Measurements from ENCODE around the gene CNIH3. TPM values are rescaled to one million over a fixed set of nuclear protein-coding genes. Genes with fewer than 3 reads are reported as not detected.

The CNIH3 gene
- total RNA-seq, 4 donors from 2014 or later, result 1.9 to 4.0 (median 3.4) TPM

GRCh38 chr1:224585051-224585450, 31.1 kb upstream of the CNIH3 start:
- DNase-seq (ENCODE audit: low spot score) (no peak), ATAC-seq (ENCODE audit: low FRiP score) (no peak)
- no peak for TF ChIP-seq CTCF (IDR thresholded peaks at IDR 0.05)

GRCh38 chr1:224587051-224587450, 29.1 kb upstream of the CNIH3 start:
- ATAC-seq (ENCODE audit: low FRiP score), result no peak
- TF ChIP-seq CTCF (IDR thresholded peaks at IDR 0.05), result no peak
- DNase-seq (ENCODE audit: low spot score), result no peak

- no peak for DNase-seq (ENCODE audit: low spot score)
- no peak for TF ChIP-seq CTCF (IDR thresholded peaks at IDR 0.05)
- no peak for ATAC-seq (ENCODE audit: low FRiP score)
These were observed 27.6 kb upstream of the CNIH3 start for GRCh38 chr1:224588515-224588914.

- TF ChIP-seq CTCF (IDR thresholded peaks at IDR 0.05), result no peak
- DNase-seq (ENCODE audit: low spot score), result no peak
- no peak for ATAC-seq (ENCODE audit: low FRiP score)
These were observed 27.1 kb upstream of the CNIH3 start for GRCh38 chr1:224589006-224589405.

- TF ChIP-seq CTCF (IDR thresholded peaks at IDR 0.05), result no peak
- ATAC-seq (ENCODE audit: low FRiP score), result no peak
- DNase-seq (ENCODE audit: low spot score), result no peak
These were observed 24.8 kb upstream of the CNIH3 start for GRCh38 chr1:224591326-224591725.

GRCh38 chr1:224592636-224593582, 23.2 kb upstream of the CNIH3 start:
- ATAC-seq (ENCODE audit: low FRiP score) (no peak), DNase-seq (ENCODE audit: low spot score) (no peak)
- TF ChIP-seq CTCF (IDR thresholded peaks at IDR 0.05), result no peak

GRCh38 chr1:224594360-224594759, 21.8 kb upstream of the CNIH3 start:
- TF ChIP-seq CTCF (IDR thresholded peaks at IDR 0.05), result no peak
- DNase-seq (ENCODE audit: low spot score) (no peak), ATAC-seq (ENCODE audit: low FRiP score) (no peak)

All from omental fat pad (tissue), 4 donors.